NB4 (cell line): Measurements from ENCODE around the gene C7orf57.

Experiments used
- DNase-seq: peaks from one replicate; pipeline ENCODE4 v3.0.0; 2010; ENCODE audit warnings: low read depth
- H3K4me3 ChIP-seq: one replicate; pipeline ENCODE4 v1.5.1; 2011; ENCODE audit warnings: mild to moderate bottlenecking, low read depth, low read length, moderate library complexity
- MYC ChIP-seq: IDR thresholded peaks from 2 replicates; pipeline ENCODE4 v1.6.1; 2011; ENCODE audit warnings: low read depth, low read length
- POLR2A ChIP-seq: IDR thresholded peaks from 2 replicates; pipeline ENCODE4 v1.6.1; 2011; ENCODE audit warnings: mild to moderate bottlenecking; ENCODE audit not compliant: insufficient read length; ENCODE audit errors: extremely low read depth
- TF ChIP-seq, protein P1 (sequence below): IDR thresholded peaks from one replicate; pipeline ENCODE4 v1.5.1; 2012; ENCODE audit warnings: low read depth, low read length
- TF ChIP-seq, protein P2 (sequence below): IDR thresholded peaks from 2 replicates; pipeline ENCODE4 v1.6.1; 2011; ENCODE audit warnings: low read depth, low read length

Gene C7orf57

DNA sequence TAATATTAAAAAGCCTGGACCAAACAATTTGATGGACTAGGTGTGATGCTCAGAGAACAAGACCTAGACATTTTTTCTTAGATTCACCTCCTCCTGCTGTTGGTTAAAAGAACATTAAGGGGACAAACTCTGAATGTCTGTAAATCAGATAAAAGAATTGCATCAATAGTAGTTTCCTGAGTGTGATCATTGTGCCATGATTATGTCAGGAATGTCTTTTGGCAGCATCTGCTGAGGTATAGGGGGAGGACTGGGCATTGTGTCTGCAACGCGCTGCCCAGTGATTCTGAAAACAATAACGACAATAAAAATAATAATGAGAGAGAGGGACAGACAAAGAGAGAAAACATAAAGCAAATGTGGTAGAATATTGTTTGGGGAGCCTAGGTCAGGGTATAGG lies 6.9 kb downstream of the C7orf57 start:
- no peak for TF ChIP-seq POLR2A
- TF ChIP-seq, protein P1, sequence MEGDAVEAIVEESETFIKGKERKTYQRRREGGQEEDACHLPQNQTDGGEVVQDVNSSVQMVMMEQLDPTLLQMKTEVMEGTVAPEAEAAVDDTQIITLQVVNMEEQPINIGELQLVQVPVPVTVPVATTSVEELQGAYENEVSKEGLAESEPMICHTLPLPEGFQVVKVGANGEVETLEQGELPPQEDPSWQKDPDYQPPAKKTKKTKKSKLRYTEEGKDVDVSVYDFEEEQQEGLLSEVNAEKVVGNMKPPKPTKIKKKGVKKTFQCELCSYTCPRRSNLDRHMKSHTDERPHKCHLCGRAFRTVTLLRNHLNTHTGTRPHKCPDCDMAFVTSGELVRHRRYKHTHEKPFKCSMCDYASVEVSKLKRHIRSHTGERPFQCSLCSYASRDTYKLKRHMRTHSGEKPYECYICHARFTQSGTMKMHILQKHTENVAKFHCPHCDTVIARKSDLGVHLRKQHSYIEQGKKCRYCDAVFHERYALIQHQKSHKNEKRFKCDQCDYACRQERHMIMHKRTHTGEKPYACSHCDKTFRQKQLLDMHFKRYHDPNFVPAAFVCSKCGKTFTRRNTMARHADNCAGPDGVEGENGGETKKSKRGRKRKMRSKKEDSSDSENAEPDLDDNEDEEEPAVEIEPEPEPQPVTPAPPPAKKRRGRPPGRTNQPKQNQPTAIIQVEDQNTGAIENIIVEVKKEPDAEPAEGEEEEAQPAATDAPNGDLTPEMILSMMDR = no peak
- no peak for TF ChIP-seq MYC
- TF ChIP-seq, protein P2, sequence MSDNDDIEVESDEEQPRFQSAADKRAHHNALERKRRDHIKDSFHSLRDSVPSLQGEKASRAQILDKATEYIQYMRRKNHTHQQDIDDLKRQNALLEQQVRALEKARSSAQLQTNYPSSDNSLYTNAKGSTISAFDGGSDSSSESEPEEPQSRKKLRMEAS = no peak
- H3K4me3 ChIP-seq = no peak overlapping the region
- DNase-seq = no peak

DNA sequence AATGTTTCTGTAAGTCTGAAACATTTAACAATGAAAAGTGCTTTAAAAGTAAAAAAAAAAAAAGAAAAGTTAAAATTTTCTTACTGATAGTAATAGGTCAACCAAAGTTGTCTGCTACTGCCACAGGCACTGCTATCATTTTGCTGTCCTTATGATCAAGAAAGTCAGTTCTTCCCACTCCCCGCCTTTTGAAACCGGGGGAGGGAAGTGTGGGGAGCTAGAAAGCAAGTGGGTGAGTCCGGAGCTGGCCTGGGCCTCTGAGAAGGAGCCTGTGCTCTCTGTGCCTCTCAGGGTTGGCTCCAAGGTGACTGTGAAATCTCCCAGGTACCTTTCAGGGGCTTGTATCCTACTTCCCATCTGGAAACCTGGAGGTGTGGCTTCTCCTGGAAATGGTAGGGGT lies 7.3 kb downstream of the C7orf57 start:
- DNase-seq = no peak
- H3K4me3 ChIP-seq = no peak overlapping the region
- no peak for TF ChIP-seq MYC
- TF ChIP-seq, protein P2 = no peak
- TF ChIP-seq POLR2A = no peak
- TF ChIP-seq, protein P1 = no peak

DNA sequence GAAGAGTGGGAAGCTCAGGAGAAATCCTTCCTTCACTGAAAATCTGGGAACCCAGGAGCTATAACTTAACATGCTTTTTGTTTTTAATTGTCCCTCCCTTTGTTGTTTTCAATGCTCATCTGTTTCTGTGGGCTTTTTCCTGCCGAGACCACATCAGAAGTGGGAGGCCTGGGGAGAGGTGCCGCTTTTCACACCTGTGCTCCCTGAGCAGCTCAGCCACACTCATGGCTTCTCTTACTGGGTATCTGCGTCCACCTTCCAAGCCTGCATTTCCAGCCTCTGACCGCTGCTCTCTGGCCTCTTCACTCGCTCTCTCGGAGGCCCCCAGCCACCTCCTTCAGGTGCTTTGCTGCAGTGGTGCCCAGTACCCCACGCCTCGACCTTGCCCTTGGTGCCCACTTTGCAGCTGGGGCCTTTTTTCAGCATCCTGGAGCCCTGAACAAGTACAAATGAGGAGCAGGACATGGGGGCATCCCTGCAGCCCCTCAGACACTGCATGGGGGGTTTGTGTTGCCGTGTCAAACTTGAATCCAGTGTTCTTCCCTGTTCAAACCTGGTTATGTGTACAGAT lies 9.9 kb downstream of the C7orf57 start:
- DNase-seq = no peak
- TF ChIP-seq POLR2A (no peak), MYC (no peak)
- TF ChIP-seq, protein P2 = no peak
- TF ChIP-seq, protein P1 = no peak
- H3K4me3 ChIP-seq = no peak overlapping the region

DNA sequence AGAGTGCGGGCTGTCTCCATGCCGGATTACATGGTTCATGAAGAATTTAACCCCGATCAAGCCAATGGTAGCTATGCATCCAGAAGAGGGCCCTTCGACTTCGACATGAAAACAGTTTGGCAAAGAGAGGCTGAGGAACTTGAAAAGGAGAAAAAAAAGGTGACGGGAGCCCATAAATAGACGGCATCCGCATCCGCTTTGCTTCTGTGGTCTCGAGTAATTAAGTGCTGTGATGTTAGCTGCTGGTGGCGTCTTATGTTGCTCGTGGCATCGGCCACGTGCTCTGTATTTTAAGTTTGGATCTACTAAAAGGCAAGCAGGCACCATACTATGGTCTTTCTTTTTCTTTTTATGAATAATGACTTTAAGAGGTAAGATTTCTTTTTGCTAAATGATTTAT lies 11.1 kb downstream of the C7orf57 start:
- no peak overlapping the region for H3K4me3 ChIP-seq
- TF ChIP-seq POLR2A = no peak
- no peak for TF ChIP-seq MYC
- TF ChIP-seq, protein P2 = no peak
- TF ChIP-seq, protein P1 = no peak
- no peak for DNase-seq

DNA sequence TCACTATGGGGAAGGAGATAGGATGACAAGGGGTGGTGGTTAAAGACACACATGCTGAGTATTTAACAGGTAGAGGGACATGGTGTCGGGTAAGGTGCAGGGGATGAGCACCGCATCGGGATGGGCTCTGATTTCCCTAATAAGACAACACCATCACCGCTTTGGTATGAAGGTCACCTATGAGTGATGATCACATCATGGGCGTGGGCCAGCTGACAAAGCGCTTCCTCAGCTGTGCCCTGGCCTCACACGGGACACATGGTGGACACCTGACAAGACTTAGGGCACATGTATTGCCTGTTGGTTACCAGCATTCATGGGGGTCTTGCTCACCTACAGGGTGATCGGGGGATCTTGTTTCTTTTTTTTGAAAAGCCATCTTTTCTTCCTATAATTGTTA lies 12.8 kb downstream of the C7orf57 start:
- TF ChIP-seq, protein P2 = no peak
- TF ChIP-seq, protein P1 = no peak
- TF ChIP-seq POLR2A (no peak), MYC (no peak)
- no peak for DNase-seq
- H3K4me3 ChIP-seq = no peak overlapping the region

DNA sequence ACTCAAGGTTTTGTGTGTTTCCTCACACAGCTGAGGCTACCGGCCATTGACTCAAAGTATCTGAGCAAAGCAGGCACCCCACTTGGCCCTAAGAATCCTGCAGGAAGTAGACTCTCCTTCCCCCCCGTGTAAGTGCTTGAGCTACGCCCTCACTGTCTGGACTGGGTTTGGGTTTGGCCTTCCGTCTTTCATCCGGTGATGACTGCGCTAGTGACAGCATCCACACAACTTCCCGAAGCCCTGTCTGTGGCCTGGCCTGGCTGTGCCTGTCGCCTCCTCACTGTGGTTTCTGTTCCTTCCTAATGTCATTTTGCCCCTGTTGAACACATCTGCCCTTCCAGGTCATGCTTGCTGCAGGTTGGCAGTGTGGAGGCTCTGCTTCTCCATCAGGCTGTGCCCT lies 14.5 kb downstream of the C7orf57 start:
- no peak for DNase-seq
- TF ChIP-seq POLR2A = no peak
- no peak for TF ChIP-seq MYC
- TF ChIP-seq, protein P1 = no peak
- TF ChIP-seq, protein P2 = no peak
- no peak overlapping the region for H3K4me3 ChIP-seq
